ENCODE measurements around the gene PPP1R37. TPM values are rescaled to one million over a fixed set of nuclear protein-coding genes. Genes with fewer than 3 reads are reported as not detected.

The PPP1R37 gene
- total and polyA plus RNA-seq, 2 donors (not counting 1 experiment from before 2014, with no cell fraction given) = 20.7 to 28.1 TPM

- POLR2A ChIA-PET = interaction anchor here (1.2 to 1.4 kb wide), 2 partner anchors 11 to 48 kb away, joined by 3 to 6 read pairs; partner anchors contain the start of gene CLASRP
- no peaks in the 10 kb centered on the region for H3K27me3 Mint-ChIP-seq
- 100% methylated on average over 4 of the region's 6 CpGs for WGBS (ENCODE audit: insufficient coverage)
These were observed 42.9 kb upstream of the PPP1R37 start for GRCh38 chr19:45050036-45050435.

More at GRCh38 chr19:45050036-45050435, 42.9 kb upstream of the PPP1R37 start:
- no peak overlapping the region for H2AFZ ChIP-seq (ENCODE audit: insufficient read depth, low read depth, low read length, poor library complexity, severe bottlenecking)
- H3K36me3 ChIP-seq (replicated peaks in 1 of 2; ENCODE audit: control extremely low read depth in 1 of 2, control insufficient read depth in 1 of 2, extremely low read depth in 1 of 2, insufficient read depth in 2 of 2, low read length in 1 of 2) = peaks cover 1 to 49% of the 10 kb centered on the region in 2 experiments
- peak overlapping the region; percentile 61 to 78 for H3K27ac ChIP-seq (ENCODE audit: low read length in 2 of 2)
- TF ChIP-seq EZH2 (IDR thresholded peaks at IDR 0.05; ENCODE audit: borderline replicate concordance, insufficient read depth, low read depth, low read length, poor library complexity, severe bottlenecking) = no peak
- TF ChIP-seq CTCF (IDR thresholded peaks at IDR 0.05) = no peak
- H3K9me3 ChIP-seq (ENCODE audit: control extremely low read depth in 1 of 3, control insufficient read depth in 2 of 3, insufficient read depth in 1 of 3, low read length in 2 of 3) = no peaks in the 10 kb centered on the region
- Mint-ChIP-seq H3K4me3 (peak overlapping the region; percentile 8), H3K27ac (peak overlapping the region; percentile 96), H3K9me3 (ENCODE audit: insufficient read depth) (no peaks in the 10 kb centered on the region), H3K4me1 (peaks cover 77% of the 10 kb centered on the region)
- intact Hi-C loops (cut with micrococcal nuclease) = no loop called here
- H3K79me2 ChIP-seq (ENCODE audit: control insufficient read depth, insufficient read depth, low read length) = peaks cover 87% of the 10 kb centered on the region
- H4K20me1 ChIP-seq (ENCODE audit: control insufficient read depth, insufficient read depth, low read length, poor library complexity, severe bottlenecking) = peaks cover 15% of the 10 kb centered on the region
- CTCF ChIA-PET = interaction anchor here (1.2 to 4.1 kb wide), 6 partner anchors 8 to 98 kb away, joined by 3 to 24 read pairs (median 6); partner anchors contain the start of gene CLASRP
- no peaks in the 10 kb centered on the region for H3K27me3 ChIP-seq (replicated peaks in 1 of 4; ENCODE audit: control extremely low read depth in 1 of 4, control insufficient read depth in 3 of 4, insufficient read depth in 4 of 4, low read length in 3 of 4)
- H3K4me1 ChIP-seq (ENCODE audit: control insufficient read depth in 2 of 2, insufficient read depth in 2 of 2, low read length in 2 of 2) = peaks cover 74 to 94% of the 10 kb centered on the region in 2 donors
- ATAC-seq (ENCODE audit: low read depth) (no peak), DNase-seq (no peak)
- H3K9ac ChIP-seq (ENCODE audit: low read length) = no peak overlapping the region
- no peak overlapping the region for H3K4me3 ChIP-seq (ENCODE audit: control extremely low read depth in 1 of 5, extremely low read depth in 1 of 5, insufficient read depth in 1 of 5, low read depth in 2 of 5, low read length in 4 of 5)
- H3K4me2 ChIP-seq (replicated peaks; ENCODE audit: low read depth, low read length, poor library complexity, severe bottlenecking) = peak overlapping the region; percentile 37
